GM21423 (cell line): ENCODE data around the gene SF3B4.
"Not testable (repeated sequence)": the region's sequence is repeated elsewhere in the genome, so short reads cannot be mapped to it uniquely, and the experiment has no call there.

Source experiments
- ATAC-seq: cut with Tn5 transposase; IDR thresholded peaks from one replicate; pipeline ENCODE4 v1.9.1; 2021; ENCODE audit warnings: mild to moderate bottlenecking, moderate library complexity; ENCODE audit not compliant: unreplicated experiment

The SF3B4 gene

GRCh38 chr1:149888247-149888998 lies 39.2 kb downstream of the SF3B4 start:
- peak; percentile 19 for ATAC-seq

GRCh38 chr1:149887456-149888246 lies 40.0 kb downstream of the SF3B4 start:
- ATAC-seq, result peak; percentile 44

- not testable (repeated sequence) for ATAC-seq
Measured at GRCh38 chr1:149887196-149887455, 40.5 kb downstream of the SF3B4 start.

- peak; percentile 56 for ATAC-seq
Measured at GRCh38 chr1:149886396-149887195, 41.0 kb downstream of the SF3B4 start.

GRCh38 chr1:149886121-149886395 lies 41.5 kb downstream of the SF3B4 start:
- not testable (repeated sequence) for ATAC-seq

- ATAC-seq, result peak; percentile 17
Measured at GRCh38 chr1:149885339-149886120, 42.1 kb downstream of the SF3B4 start.

GRCh38 chr1:149884433-149885338 lies 42.9 kb downstream of the SF3B4 start:
- ATAC-seq, result no peak

- no peak for ATAC-seq
Measured at GRCh38 chr1:149883598-149884247, 43.9 kb downstream of the SF3B4 start.

- ATAC-seq, result no peak
Measured at GRCh38 chr1:149881876-149882275, 45.7 kb downstream of the SF3B4 start.

- no peak for ATAC-seq
Measured at GRCh38 chr1:149879556-149879955, 48.0 kb downstream of the SF3B4 start.

GRCh38 chr1:149877211-149877946 lies 50.2 kb downstream of the SF3B4 start:
- no peak for ATAC-seq
